ENCODE measurements around the gene MYBPHL.

Gene MYBPHL

DNA sequence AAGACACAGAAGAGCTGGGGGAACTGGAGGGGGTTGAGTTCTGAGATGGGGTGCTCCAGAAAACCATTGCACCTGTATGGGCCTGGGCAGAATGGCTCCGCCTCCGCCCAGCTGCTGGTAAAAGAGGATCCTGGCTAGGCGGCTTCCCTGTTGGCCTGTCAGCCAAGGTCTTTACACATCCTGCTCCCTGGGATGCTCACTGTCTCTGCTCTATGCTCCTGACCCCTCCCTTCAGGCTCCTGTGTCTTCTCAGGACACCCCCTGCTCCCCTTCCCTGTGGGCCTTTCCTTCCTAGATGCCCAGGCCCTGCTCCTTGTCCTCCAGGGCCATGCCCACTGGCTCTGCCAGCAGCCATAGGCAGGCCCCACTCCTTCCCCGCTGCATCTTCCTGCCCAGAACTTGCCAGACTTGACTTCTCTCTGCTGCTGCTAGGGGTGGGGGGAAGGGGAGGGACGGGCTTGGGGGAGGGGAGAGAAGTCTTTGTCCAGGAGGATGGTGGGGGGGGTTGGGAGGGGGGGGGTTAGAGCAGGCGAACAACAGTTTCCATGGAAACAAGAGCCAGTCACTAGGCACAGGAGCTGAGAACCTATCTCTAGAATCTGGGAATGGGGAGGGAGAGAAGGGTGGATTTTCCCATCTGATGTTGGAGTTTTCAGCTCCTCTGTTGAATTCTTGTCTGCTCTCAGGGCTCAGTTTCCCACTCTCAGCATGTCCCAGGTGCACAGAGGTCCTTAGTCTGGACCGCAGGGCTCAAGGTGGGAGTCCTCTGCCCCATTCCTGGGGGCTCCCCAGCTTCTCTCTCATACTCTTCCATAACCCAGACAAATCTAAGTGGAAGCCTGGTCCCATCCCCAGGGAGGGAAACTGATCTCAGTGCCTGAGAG, 46.9 kb downstream of the MYBPHL start:
- H3K36me3 ChIP-seq (replicated peaks in 1 of 2; ENCODE audit: control insufficient read depth in 2 of 2, insufficient read depth in 2 of 2, low read length in 2 of 2): peaks cover 44 to 88% of the 10 kb centered on the region in 2 donors
- peaks cover 0 to 2% of the 10 kb centered on the region in 2 donors for H3K9me3 ChIP-seq (replicated peaks in 1 of 2; ENCODE audit: control insufficient read depth in 2 of 2, insufficient read depth in 1 of 2, low read depth in 1 of 2, low read length in 2 of 2)
- H3K27me3 ChIP-seq (ENCODE audit: control insufficient read depth in 3 of 3, insufficient read depth in 3 of 3, low read depth in 1 of 3, low read length in 3 of 3): no peaks in the 10 kb centered on the region
- peak overlapping the region; percentile 84 for H2AK5ac ChIP-seq (ENCODE audit: low read depth, low read length)
- peak overlapping the region; percentile 38 for H3K4me2 ChIP-seq (ENCODE audit: insufficient read depth, low read length, poor library complexity, severe bottlenecking)
- peaks cover 21% of the 10 kb centered on the region for H3K79me1 ChIP-seq (ENCODE audit: low read depth, low read length)
- H2BK5ac ChIP-seq (ENCODE audit: low read length): peak overlapping the region; percentile 80
- H3K27ac ChIP-seq (replicated peaks; ENCODE audit: low read length): peak overlapping the region; percentile 96
- no peak overlapping the region for H3K4me3 ChIP-seq (ENCODE audit: low read length in 2 of 2)
- H3K9ac ChIP-seq (ENCODE audit: low read depth, low read length, poor library complexity): peak overlapping the region; percentile 24
- peak overlapping the region; percentile 30 for H2BK15ac ChIP-seq (ENCODE audit: low read length)
- H3K18ac ChIP-seq (ENCODE audit: low read length): peak overlapping the region; percentile 94
- H3K4ac ChIP-seq (ENCODE audit: low read length): peak overlapping the region; percentile 17
- H2BK120ac ChIP-seq (ENCODE audit: low read depth, low read length): peak overlapping the region; percentile 97
- H2BK12ac ChIP-seq (ENCODE audit: low read length): peak overlapping the region; percentile 91
- peak overlapping the region; percentile 91 for H4K91ac ChIP-seq (ENCODE audit: low read depth, low read length, poor library complexity)
- no peak overlapping the region for H2AFZ ChIP-seq (ENCODE audit: low read length)
- H3K4me1 ChIP-seq (ENCODE audit: control insufficient read depth in 2 of 2, insufficient read depth in 1 of 2, low read depth in 1 of 2, low read length in 2 of 2): peaks cover 42 to 49% of the 10 kb centered on the region in 2 donors
- peak; percentile 58 for DNase-seq (ENCODE audit: low spot score)
- no CpG with 5 or more reads among the region's 7 CpGs for WGBS, 2 donors (ENCODE audit: extremely low coverage in 2 of 2, insufficient read length in 2 of 2, insufficient replicate concordance in 1 of 2)
- no peak overlapping the region for H4K8ac ChIP-seq (ENCODE audit: low read depth, low read length)
- H3K23ac ChIP-seq (ENCODE audit: low read depth, low read length, poor library complexity): peak overlapping the region; percentile 21
- H3K14ac ChIP-seq (ENCODE audit: low read length): no peak overlapping the region

GRCh38 chr1:109258481-109259466, 48.0 kb downstream of the MYBPHL start:
- Histone ChIP-seq H4K8ac (ENCODE audit: low read depth, low read length) (no peak overlapping the region), H3K27ac (replicated peaks; ENCODE audit: low read length) (peak overlapping the region; percentile 96), H3K4ac (ENCODE audit: low read length) (no peak overlapping the region), H3K23ac (ENCODE audit: low read depth, low read length, poor library complexity) (peak overlapping the region; percentile 4), H2BK5ac (ENCODE audit: low read length) (peak overlapping the region; percentile 0), H3K27me3 (ENCODE audit: control insufficient read depth in 3 of 3, insufficient read depth in 3 of 3, low read depth in 1 of 3, low read length in 3 of 3) (no peaks in the 10 kb centered on the region), H3K14ac (ENCODE audit: low read length) (no peak overlapping the region), H3K4me2 (ENCODE audit: insufficient read depth, low read length, poor library complexity, severe bottlenecking) (no peak overlapping the region), H3K36me3 (replicated peaks in 1 of 2; ENCODE audit: control insufficient read depth in 2 of 2, insufficient read depth in 2 of 2, low read length in 2 of 2) (peaks cover 37 to 82% of the 10 kb centered on the region in 2 donors), H3K4me1 (ENCODE audit: control insufficient read depth in 2 of 2, insufficient read depth in 1 of 2, low read depth in 1 of 2, low read length in 2 of 2) (peaks cover 53 to 59% of the 10 kb centered on the region in 2 donors), H3K9ac (ENCODE audit: low read depth, low read length, poor library complexity) (no peak overlapping the region), H2AK5ac (ENCODE audit: low read depth, low read length) (peak overlapping the region; percentile 0), H3K9me3 (replicated peaks in 1 of 2; ENCODE audit: control insufficient read depth in 2 of 2, insufficient read depth in 1 of 2, low read depth in 1 of 2, low read length in 2 of 2) (peaks cover 0 to 2% of the 10 kb centered on the region in 2 donors), H3K79me1 (ENCODE audit: low read depth, low read length) (peaks cover 22% of the 10 kb centered on the region), H3K4me3 (ENCODE audit: low read length in 2 of 2) (no peak overlapping the region), H3K18ac (ENCODE audit: low read length) (peak overlapping the region; percentile 36), H2BK15ac (ENCODE audit: low read length) (peak overlapping the region; percentile 29), H2BK12ac (ENCODE audit: low read length) (peak overlapping the region; percentile 96), H4K91ac (ENCODE audit: low read depth, low read length, poor library complexity) (peak overlapping the region; percentile 41), H2BK120ac (ENCODE audit: low read depth, low read length) (peak overlapping the region; percentile 33), H2AFZ (ENCODE audit: low read length) (no peak overlapping the region)
- DNase-seq (ENCODE audit: low spot score): no peak
- WGBS, 2 donors (ENCODE audit: extremely low coverage in 2 of 2, insufficient read length in 2 of 2, insufficient replicate concordance in 1 of 2): no CpG with 5 or more reads among the region's 69 CpGs

DNA sequence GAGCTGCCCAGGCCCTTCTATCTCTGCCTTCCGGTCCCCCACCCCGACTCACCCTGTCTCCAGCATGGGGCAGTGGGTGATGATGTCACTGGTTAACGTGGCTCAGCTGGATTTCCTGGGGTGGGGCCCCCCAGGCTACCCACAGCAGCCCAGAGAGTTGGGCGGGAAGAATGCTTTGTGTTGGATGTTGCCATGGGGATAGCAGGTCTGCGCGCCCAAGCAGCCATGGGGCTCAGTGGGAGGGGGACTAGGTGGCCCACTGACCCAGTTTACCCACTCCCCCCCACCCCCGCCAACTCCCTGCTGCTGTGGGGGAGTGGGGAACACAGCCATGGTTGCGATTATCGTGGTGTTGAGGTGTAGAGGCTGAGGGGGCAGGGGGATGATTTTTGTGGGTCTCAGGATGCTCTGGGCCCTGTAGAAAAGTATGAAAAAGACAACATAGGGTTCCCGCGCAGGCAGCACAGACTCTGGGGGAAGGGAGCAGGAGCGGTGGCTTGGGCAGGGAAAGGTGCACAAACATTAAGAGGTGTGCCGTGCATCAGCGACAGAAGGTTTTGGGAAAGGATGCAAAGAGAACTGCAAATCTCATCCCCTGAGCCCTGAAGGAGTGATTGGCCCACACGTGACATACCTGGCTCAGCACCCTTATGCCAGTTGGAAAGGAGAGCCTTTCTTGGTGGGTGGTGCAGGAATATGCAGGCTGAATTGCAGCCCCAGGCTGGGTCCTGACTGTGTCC, 49.0 kb downstream of the MYBPHL start:
- peak overlapping the region; percentile 32 for H3K27ac ChIP-seq (replicated peaks; ENCODE audit: low read length)
- H4K91ac ChIP-seq (ENCODE audit: low read depth, low read length, poor library complexity): peak overlapping the region; percentile 4
- H3K4me2 ChIP-seq (ENCODE audit: insufficient read depth, low read length, poor library complexity, severe bottlenecking): no peak overlapping the region
- H3K4me1 ChIP-seq (ENCODE audit: control insufficient read depth in 2 of 2, insufficient read depth in 1 of 2, low read depth in 1 of 2, low read length in 2 of 2): peaks cover 62 to 68% of the 10 kb centered on the region in 2 donors
- whole genome bisulfite sequencing, 2 donors (ENCODE audit: extremely low coverage in 2 of 2, insufficient read length in 2 of 2, insufficient replicate concordance in 1 of 2): no CpG with 5 or more reads among the region's 15 CpGs
- H2BK120ac ChIP-seq (ENCODE audit: low read depth, low read length): no peak overlapping the region
- H3K36me3 ChIP-seq (replicated peaks in 1 of 2; ENCODE audit: control insufficient read depth in 2 of 2, insufficient read depth in 2 of 2, low read length in 2 of 2): peaks cover 33 to 79% of the 10 kb centered on the region in 2 donors
- no peak overlapping the region for H4K8ac ChIP-seq (ENCODE audit: low read depth, low read length)
- H2AFZ ChIP-seq (ENCODE audit: low read length): no peak overlapping the region
- H3K4me3 ChIP-seq (ENCODE audit: low read length in 2 of 2): no peak overlapping the region
- peak overlapping the region; percentile 10 for H2BK12ac ChIP-seq (ENCODE audit: low read length)
- H2BK15ac ChIP-seq (ENCODE audit: low read length): peak overlapping the region; percentile 29
- peaks cover 25% of the 10 kb centered on the region for H3K79me1 ChIP-seq (ENCODE audit: low read depth, low read length)
- no peak overlapping the region for H3K23ac ChIP-seq (ENCODE audit: low read depth, low read length, poor library complexity)
- no peaks in the 10 kb centered on the region for H3K27me3 ChIP-seq (ENCODE audit: control insufficient read depth in 3 of 3, insufficient read depth in 3 of 3, low read depth in 1 of 3, low read length in 3 of 3)
- H3K9ac ChIP-seq (ENCODE audit: low read depth, low read length, poor library complexity): no peak overlapping the region
- DNase-seq (ENCODE audit: low spot score): no peak
- H2BK5ac ChIP-seq (ENCODE audit: low read length): no peak overlapping the region
- peak overlapping the region; percentile 58 for H3K14ac ChIP-seq (ENCODE audit: low read length)
- peak overlapping the region; percentile 68 for H3K18ac ChIP-seq (ENCODE audit: low read length)
- H2AK5ac ChIP-seq (ENCODE audit: low read depth, low read length): peak overlapping the region; percentile 0
- H3K9me3 ChIP-seq (replicated peaks in 1 of 2; ENCODE audit: control insufficient read depth in 2 of 2, insufficient read depth in 1 of 2, low read depth in 1 of 2, low read length in 2 of 2): peaks cover 2 to 3% of the 10 kb centered on the region in 2 donors
- H3K4ac ChIP-seq (ENCODE audit: low read length): peak overlapping the region; percentile 43

Measured in neuronal stem cell (in vitro differentiated cells).